ENCODE data around the gene SON. TPM values are rescaled to one million over a fixed set of nuclear protein-coding genes. Genes with fewer than 3 reads are reported as not detected.
"Not testable (repeated sequence)": the region's sequence is repeated elsewhere in the genome, so short reads cannot be mapped to it uniquely, and the experiment has no call there.

The SON gene
- total and polyA plus RNA-seq, 2 of the 4 experiments (the other 2 are of a cell fraction): 81.6 to 146 TPM

GRCh38 chr21:33626151-33626550 is 83.3 kb downstream of the SON start:
- BruUV-seq (replicated peaks); H2BK120ac ChIP-seq (ENCODE audit: low read depth, low read length); H2AK5ac ChIP-seq (ENCODE audit: low read depth, low read length); H2BK20ac ChIP-seq (ENCODE audit: low read depth, low read length); H3K4me1 ChIP-seq (ENCODE audit: control insufficient read depth, insufficient read depth, low read length); H3K9ac ChIP-seq (ENCODE audit: low read depth, low read length); H3K56ac ChIP-seq (ENCODE audit: extremely low read depth, insufficient read depth, low read length); H3K23ac ChIP-seq (ENCODE audit: low read depth, low read length); H4K20me1 ChIP-seq (ENCODE audit: insufficient read depth, low read length); H2AFZ ChIP-seq (replicated peaks; ENCODE audit: low read length, poor library complexity); H4K5ac ChIP-seq (ENCODE audit: low read depth, low read length); H2AK9ac ChIP-seq (replicated peaks; ENCODE audit: low read depth, low read length, poor library complexity); dilution Hi-C loops (cut with HindIII; ENCODE audit: low sequenced_read_pairs, unreplicated experiment); H3K18ac ChIP-seq (ENCODE audit: low read depth, low read length); in situ Hi-C loops (cut with MboI; ENCODE audit: low sequenced_read_pairs); POLR2A ChIA-PET (ENCODE audit: unreplicated experiment); H3K27ac ChIP-seq (ENCODE audit: insufficient read depth, low read length); H3K27me3 ChIP-seq (ENCODE audit: control insufficient read depth, insufficient read depth, low read length); H3K4me3 ChIP-seq (ENCODE audit: insufficient read depth, low read depth, low read length); DNase-seq; H3K4ac ChIP-seq (ENCODE audit: low read depth, low read length); H2BK5ac ChIP-seq (ENCODE audit: low read depth, low read length, poor library complexity, severe bottlenecking); H4K8ac ChIP-seq (ENCODE audit: low read depth in 2 of 2, low read length in 2 of 2); H2BK15ac ChIP-seq (ENCODE audit: low read depth, low read length); H4K91ac ChIP-seq (ENCODE audit: insufficient read depth, low read depth, low read length); ATAC-seq (ENCODE audit: low read depth); H3K9me1 ChIP-seq (ENCODE audit: insufficient read depth, low read length); H3K9me3 ChIP-seq (ENCODE audit: control insufficient read depth, insufficient read depth, low read length); intact Hi-C loops (cut with micrococcal nuclease); H3K4me2 ChIP-seq (ENCODE audit: low read depth, low read length); H3K14ac ChIP-seq (replicated peaks; ENCODE audit: low read depth, low read length): not testable (repeated sequence)
- H3K79me1 ChIP-seq (ENCODE audit: low read depth in 1 of 2, low read length in 2 of 2): peaks cover 13 to 18% of the 10 kb centered on the region in 2 experiments; a peak in 3 of 4 replicates
- 100% methylated on average over 1 of the region's 7 CpGs; no CpG with 5 or more reads in 1 of the 2 experiments for WGBS, 2 experiments (ENCODE audit: extremely low coverage in 2 of 2, insufficient read length in 1 of 2)
- peaks cover 20% of the 10 kb centered on the region for H3K36me3 ChIP-seq (ENCODE audit: control insufficient read depth, insufficient read depth, low read length)
- CTCF ChIA-PET: interaction anchor here (2.3 kb wide), 1 partner anchor 20 kb away, joined by 9 read pairs; no protein-coding TSS in a partner anchor

Other genes with a start within 250 kb of the SON start
- 9.9 and 12.8 TPM in 2 replicates for gene IFNAR1, start 218.1 kb upstream of the SON start, total RNA-seq (2012; rRNA removed)
- gene IFNAR1, start 218.1 kb upstream of the SON start, polyA plus RNA-seq (2012; rRNA removed): 5.9 and 7.8 TPM in 2 replicates
- 52.8 and 66.0 TPM in 2 replicates for gene IFNGR2, start 139.6 kb upstream of the SON start, total RNA-seq (2012; rRNA removed)
- gene IFNGR2, start 139.6 kb upstream of the SON start, polyA plus RNA-seq (2012; rRNA removed): 64.9 and 73.8 TPM in 2 replicates
- 10.9 and 21.4 TPM in 2 replicates for gene TMEM50B, start 63.1 kb upstream of the SON start, total RNA-seq (2012; rRNA removed)
- 20.1 and 25.9 TPM in 2 replicates for gene TMEM50B, start 63.1 kb upstream of the SON start, polyA plus RNA-seq (2012; rRNA removed)
- 0.54 and 1.4 TPM in 2 replicates for gene DNAJC28, start 51.3 kb upstream of the SON start, total RNA-seq (2012; rRNA removed)
- 0.60 and 0.65 TPM in 2 replicates for gene DNAJC28, start 51.3 kb upstream of the SON start, polyA plus RNA-seq (2012; rRNA removed)
- gene GART, start 921 bp upstream of the SON start, total RNA-seq (2012; rRNA removed): 73.8 and 115 TPM in 2 replicates
- gene GART, start 921 bp upstream of the SON start, polyA plus RNA-seq (2012; rRNA removed): 21.0 and 29.9 TPM in 2 replicates
- 14.3 and 16.7 TPM in 2 replicates for gene DONSON, start 45.6 kb downstream of the SON start, total RNA-seq (2012; rRNA removed)
- gene DONSON, start 45.6 kb downstream of the SON start, polyA plus RNA-seq (2012; rRNA removed): 16.6 and 17.2 TPM in 2 replicates
- gene CRYZL1, start 98.7 kb downstream of the SON start, total RNA-seq (2012; rRNA removed): 19.9 and 23.1 TPM in 2 replicates
- 23.7 and 28.5 TPM in 2 replicates for gene CRYZL1, start 98.7 kb downstream of the SON start, polyA plus RNA-seq (2012; rRNA removed)
- 56.4 and 62.0 TPM in 2 replicates for gene ITSN1, start 99.5 kb downstream of the SON start, total RNA-seq (2012; rRNA removed)
- gene ITSN1, start 99.5 kb downstream of the SON start, polyA plus RNA-seq (2012; rRNA removed): 40.3 and 45.4 TPM in 2 replicates

Data from IMR-90 (cell line).